H1 (cell line): ENCODE data around the gene SYTL2. TPM values are rescaled to one million over a fixed set of nuclear protein-coding genes. Genes with fewer than 3 reads are reported as not detected.

ENCODE experiments used
- ASH2L ChIP-seq: fragments of 200-600, 300-600 bp; sonication (generic); IDR thresholded peaks from one replicate; pipeline ENCODE4 v1.7.1; 2017; ENCODE audit warnings: low read length
- CTBP2 ChIP-seq: IDR thresholded peaks from 2 replicates; pipeline ENCODE4 v1.7.0; 2011; ENCODE audit warnings: borderline replicate concordance, mild to moderate bottlenecking, moderate library complexity, mixed read lengths, low read length; ENCODE audit not compliant: insufficient read depth, insufficient read length
- EGR1 ChIP-seq: IDR thresholded peaks from 2 replicates; pipeline ENCODE4 v1.6.1; 2011; ENCODE audit warnings: low read depth, low read length, borderline replicate concordance
- KDM4A ChIP-seq: IDR thresholded peaks from one replicate; pipeline ENCODE4 v1.7.1; 2012; ENCODE audit warnings: low read depth, mild to moderate bottlenecking, moderate library complexity, low read length, inconsistent platforms; ENCODE audit not compliant: severe bottlenecking
- RBBP5 ChIP-seq: IDR thresholded peaks from 2 replicates; pipeline ENCODE4 v1.7.1; 2012; ENCODE audit warnings: low read depth, mild to moderate bottlenecking, inconsistent platforms, low read length, moderate library complexity, borderline replicate concordance
- SAP30 ChIP-seq: fragments of 300-600 bp; sonication (generic); IDR thresholded peaks from 2 replicates; pipeline ENCODE4 v1.7.1; 2012; ENCODE audit warnings: low read length, moderate library complexity, mild to moderate bottlenecking, inconsistent platforms; ENCODE audit not compliant: insufficient read depth, insufficient replicate concordance
- TBP ChIP-seq: IDR thresholded peaks from 2 replicates; pipeline ENCODE4 v1.6.1; 2011; ENCODE audit warnings: low read depth, low read length, improper control_type of control experiment
- YY1 ChIP-seq: IDR thresholded peaks from 2 replicates; pipeline ENCODE4 v1.6.1; 2011; ENCODE audit warnings: low read depth, mild to moderate bottlenecking, low read length
- polyA plus RNA-seq, 7 experiments: library from polyadenylated mRNA; depleted of rRNA in 3 of 7; stranded (reverse) in 5 of 7; unstranded in 2 of 7; fragments of >200 nt in 5 of 7; fragments of 200-250 nt in 2 of 7; gene quantifications; 1 replicate in 5 of 7; 2 replicates in 1 of 7; 4 replicates in 1 of 7; pipeline versions ENCODE4 v1.2.1 to v1.2.3, GENCODE V29; 2011 to 2013; ENCODE audit warnings: missing spikeins in 2 of 7, mixed read lengths in 2 of 7
- total RNA-seq: library from RNA; stranded (reverse); fragmentation: NEBNext Ultra II Directional; extraction: Animal tissue kit (Norgen Biotek cat#: 25700); gene quantifications from 2 replicates; pipeline ENCODE4 v1.2.1, GENCODE V29; 2021
- TF ChIP-seq, protein P1 (sequence below): IDR thresholded peaks from 2 replicates; pipeline ENCODE4 v1.6.1; 2011; ENCODE audit warnings: low read depth, mild to moderate bottlenecking, low read length; ENCODE audit not compliant: insufficient read depth

The SYTL2 gene
- total and polyA plus RNA-seq, 2 of the 8 experiments (the other 6 are each of a cell fraction or from before 2014, with no cell fraction given), result 1.3 to 9.1 TPM

DNA sequence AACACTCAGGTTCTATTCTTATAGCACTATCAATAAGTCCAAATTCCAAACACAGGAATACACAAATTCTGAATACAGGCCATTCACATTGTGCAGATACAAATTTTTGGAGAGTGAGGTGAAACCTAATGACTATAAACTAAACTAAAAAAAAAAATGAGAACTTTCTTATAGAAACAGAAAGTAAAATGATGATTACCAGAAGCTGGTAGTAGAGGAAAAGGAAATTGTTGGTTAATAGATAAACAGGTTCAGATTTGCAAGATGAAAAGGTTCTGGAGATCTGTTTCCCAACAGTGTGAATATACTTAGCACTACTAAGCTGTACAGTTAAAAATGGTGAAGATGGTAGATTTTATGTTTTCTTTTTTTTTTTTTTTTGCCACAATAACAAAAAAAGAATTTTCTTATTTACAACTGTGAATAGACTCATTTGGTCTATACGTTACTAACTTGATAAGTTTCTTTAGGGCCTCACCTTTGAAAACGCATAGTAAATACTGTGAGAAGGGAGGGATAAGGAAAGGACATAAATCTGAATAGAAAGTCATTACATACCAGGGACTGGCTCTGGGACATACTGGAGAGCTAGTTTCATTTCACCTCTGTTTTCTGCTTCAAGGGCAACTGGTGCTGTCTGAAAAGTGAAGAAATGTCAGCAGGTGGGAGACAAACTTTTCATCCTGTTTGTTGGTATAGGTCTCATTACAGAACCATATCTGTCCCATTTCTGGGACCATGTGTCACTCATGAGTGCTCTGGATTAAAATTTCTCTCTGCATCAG, 110.8 kb downstream of the SYTL2 start (continued):
- TF ChIP-seq YY1 (no peak), ASH2L (no peak), CTBP2 (no peak), KDM4A (no peak), SAP30 (no peak), RBBP5 (no peak), EGR1 (no peak), TBP (no peak)
- TF ChIP-seq, protein P1, sequence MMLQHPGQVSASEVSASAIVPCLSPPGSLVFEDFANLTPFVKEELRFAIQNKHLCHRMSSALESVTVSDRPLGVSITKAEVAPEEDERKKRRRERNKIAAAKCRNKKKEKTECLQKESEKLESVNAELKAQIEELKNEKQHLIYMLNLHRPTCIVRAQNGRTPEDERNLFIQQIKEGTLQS, result no peak
